DND-41 (cell line): Measurements from ENCODE around the gene TNFRSF19.

Experiments
- ATAC-seq: fragments of 200-7000 bp; cut with Tn5 transposase; 3 replicates; pipeline ENCODE4 v1.9.1; 2021; ENCODE audit warnings: low read depth; ENCODE audit not compliant: insufficient read depth
- DNase-seq: peaks from one replicate; pipeline ENCODE4 v3.0.0-alpha.2; 2020
- H2AFZ ChIP-seq: 2 replicates; pipeline ENCODE4 v1.6.0; 2012; ENCODE audit warnings: low read depth, low read length
- H3K27ac ChIP-seq: 2 replicates; pipeline ENCODE4 v1.5.1; 2012; ENCODE audit warnings: low read length, inconsistent platforms
- H3K27me3 ChIP-seq: fragments of 200-600 bp; sonication (generic); 2 replicates; pipeline ENCODE4 v1.6.0; 2012; ENCODE audit warnings: low read length, mild to moderate bottlenecking, inconsistent platforms; ENCODE audit not compliant: insufficient read depth, poor library complexity
- H3K36me3 ChIP-seq: 2 replicates; pipeline ENCODE4 v1.5.1; 2012; ENCODE audit warnings: low read length, inconsistent platforms; ENCODE audit not compliant: insufficient read depth
- H3K4me1 ChIP-seq: 2 replicates; pipeline ENCODE4 v1.5.1; 2012; ENCODE audit warnings: mild to moderate bottlenecking, low read length; ENCODE audit not compliant: insufficient read depth
- H3K4me2 ChIP-seq: 2 replicates; pipeline ENCODE4 v1.6.0; 2012; ENCODE audit warnings: mild to moderate bottlenecking, moderate library complexity, low read length, inconsistent platforms; ENCODE audit not compliant: insufficient read depth
- H3K4me3 ChIP-seq, 2 experiments: fragments of 200-600 bp in 1 of 2; shearing (Covaris generic) in 1 of 2; 2 replicates each; pipeline ENCODE4 v1.5.1; 2012 to 2016; ENCODE audit warnings: inconsistent platforms in 2 of 2, low read length in 2 of 2, mild to moderate bottlenecking in 2 of 2, low read depth in 1 of 2, moderate library complexity in 1 of 2
- H3K79me2 ChIP-seq: 2 replicates; pipeline ENCODE4 v1.6.0; 2012; ENCODE audit warnings: low read length, inconsistent platforms; ENCODE audit not compliant: insufficient read depth
- H3K9ac ChIP-seq: 2 replicates; pipeline ENCODE4 v1.6.0; 2012; ENCODE audit warnings: low read depth, mild to moderate bottlenecking, inconsistent platforms, low read length, moderate library complexity
- H3K9me3 ChIP-seq: 2 replicates; pipeline ENCODE4 v1.5.1; 2012; ENCODE audit warnings: low read length, moderate library complexity, mild to moderate bottlenecking, inconsistent platforms; ENCODE audit not compliant: insufficient read depth, severe bottlenecking
- H4K20me1 ChIP-seq: 2 replicates; pipeline ENCODE4 v1.6.0; 2012; ENCODE audit warnings: low read length; ENCODE audit not compliant: insufficient read depth
- CTCF ChIP-seq: IDR thresholded peaks from 2 replicates; pipeline ENCODE4 v1.5.1; 2012; ENCODE audit warnings: borderline replicate concordance, low read length, moderate library complexity, mild to moderate bottlenecking; ENCODE audit not compliant: poor library complexity, severe bottlenecking; ENCODE audit errors: extremely low read depth
- EZH2 ChIP-seq: IDR thresholded peaks from 3 replicates; pipeline ENCODE4 v1.6.1; 2012; ENCODE audit warnings: borderline replicate concordance, low read depth, mild to moderate bottlenecking, moderate library complexity, low read length, inconsistent platforms; ENCODE audit not compliant: severe bottlenecking

The TNFRSF19 gene

GRCh38 chr13:23703246-23703860 is 133.1 kb downstream of the TNFRSF19 start:
- Histone ChIP-seq H3K27ac (no peak overlapping the region), H3K4me3 (no peak overlapping the region), H3K79me2 (no peaks in the 10 kb centered on the region), H3K4me2 (no peak overlapping the region), H3K9ac (no peak overlapping the region), H3K36me3 (no peaks in the 10 kb centered on the region), H3K4me1 (no peaks in the 10 kb centered on the region), H3K9me3 (no peaks in the 10 kb centered on the region), H2AFZ (no peak overlapping the region), H4K20me1 (no peaks in the 10 kb centered on the region), H3K27me3 (no peaks in the 10 kb centered on the region)
- no peak for DNase-seq
- TF ChIP-seq EZH2: no peak
- no peak for TF ChIP-seq CTCF
- no peak for ATAC-seq

GRCh38 chr13:23705583-23705982 is 135.4 kb downstream of the TNFRSF19 start:
- Histone ChIP-seq H3K4me2 (no peak overlapping the region), H3K27ac (no peak overlapping the region)
- no peak for TF ChIP-seq EZH2
- no peak for TF ChIP-seq CTCF

GRCh38 chr13:23707674-23708073 is 137.5 kb downstream of the TNFRSF19 start:
- H3K4me3 ChIP-seq: no peak overlapping the region
- no peaks in the 10 kb centered on the region for H3K27me3 ChIP-seq
- no peak overlapping the region for H3K27ac ChIP-seq
- TF ChIP-seq EZH2 (no peak), CTCF (peak; percentile 18)
- H4K20me1 ChIP-seq: no peaks in the 10 kb centered on the region
- DNase-seq: no peak
- no peak overlapping the region for H3K4me2 ChIP-seq
- no peak for ATAC-seq
- H2AFZ ChIP-seq: no peak overlapping the region
- H3K9me3 ChIP-seq: no peaks in the 10 kb centered on the region
- no peaks in the 10 kb centered on the region for H3K36me3 ChIP-seq
- no peaks in the 10 kb centered on the region for H3K79me2 ChIP-seq
- H3K9ac ChIP-seq: no peak overlapping the region
- no peaks in the 10 kb centered on the region for H3K4me1 ChIP-seq

More at GRCh38 chr13:23705583-23705982, 135.4 kb downstream of the TNFRSF19 start:
- Histone ChIP-seq H3K36me3 (no peaks in the 10 kb centered on the region), H3K79me2 (no peaks in the 10 kb centered on the region), H3K27me3 (no peaks in the 10 kb centered on the region), H2AFZ (no peak overlapping the region), H4K20me1 (no peaks in the 10 kb centered on the region), H3K4me1 (no peaks in the 10 kb centered on the region), H3K9me3 (no peaks in the 10 kb centered on the region), H3K9ac (no peak overlapping the region), H3K4me3 (no peak overlapping the region)
- no peak for ATAC-seq
- DNase-seq: no peak
